Stimulated activated CD8-positive, alpha-beta memory T cell treated with anti-CD3 and anti-CD28 coated beads, Interleukin-7, amount 100 ng/mL, for 1 hour (primary cell): ENCODE data around the gene CCDC102A.
"Not testable (repeated sequence)": the region's sequence is repeated elsewhere in the genome, so short reads cannot be mapped to it uniquely, and the experiment has no call there.

Experiments used
- DNase-seq, 2 donors: peaks; one replicate each; pipeline ENCODE4 v3.0.0-alpha.2; 2020; ENCODE audit warnings: low read depth in 2 of 2

CCDC102A gene

DNA sequence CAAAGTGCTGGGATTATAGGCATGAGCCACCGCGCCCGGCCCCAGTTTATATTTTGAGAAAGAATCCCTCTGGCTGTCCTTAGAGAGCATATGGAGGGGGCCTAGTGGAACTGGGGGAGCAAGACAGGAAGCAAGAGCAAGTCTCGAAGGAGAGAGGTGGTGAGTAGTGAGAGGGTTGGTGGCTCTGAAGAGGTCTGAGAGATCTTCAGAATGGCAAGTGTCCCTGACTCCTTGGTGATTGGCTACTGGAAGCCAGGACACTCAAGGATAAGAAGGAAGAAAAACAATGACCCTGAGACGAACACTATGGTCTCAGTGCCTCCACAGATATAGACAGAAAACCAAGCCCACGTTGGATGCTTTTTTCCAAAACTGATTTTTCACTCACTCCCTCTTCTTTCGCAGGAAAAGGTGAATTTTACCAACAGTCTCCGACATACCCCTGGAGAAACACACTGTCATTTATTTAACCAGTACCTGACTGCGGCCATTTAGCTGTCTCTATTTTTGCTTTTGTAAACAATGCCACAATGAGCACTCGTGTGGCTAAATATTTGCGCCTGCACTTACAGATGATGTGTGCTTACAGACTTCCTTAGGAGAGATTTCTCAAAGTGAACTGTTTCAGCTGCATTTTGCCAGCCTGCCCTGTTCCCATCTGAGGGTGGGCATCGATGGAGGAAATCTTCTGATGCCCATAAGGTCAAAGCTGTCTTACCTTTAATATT is 34.2 kb downstream of the CCDC102A start:
- no peak for DNase-seq

- DNase-seq = no peak
Measured at GRCh38 chr16:57501492-57501891, 34.9 kb downstream of the CCDC102A start.

DNA sequence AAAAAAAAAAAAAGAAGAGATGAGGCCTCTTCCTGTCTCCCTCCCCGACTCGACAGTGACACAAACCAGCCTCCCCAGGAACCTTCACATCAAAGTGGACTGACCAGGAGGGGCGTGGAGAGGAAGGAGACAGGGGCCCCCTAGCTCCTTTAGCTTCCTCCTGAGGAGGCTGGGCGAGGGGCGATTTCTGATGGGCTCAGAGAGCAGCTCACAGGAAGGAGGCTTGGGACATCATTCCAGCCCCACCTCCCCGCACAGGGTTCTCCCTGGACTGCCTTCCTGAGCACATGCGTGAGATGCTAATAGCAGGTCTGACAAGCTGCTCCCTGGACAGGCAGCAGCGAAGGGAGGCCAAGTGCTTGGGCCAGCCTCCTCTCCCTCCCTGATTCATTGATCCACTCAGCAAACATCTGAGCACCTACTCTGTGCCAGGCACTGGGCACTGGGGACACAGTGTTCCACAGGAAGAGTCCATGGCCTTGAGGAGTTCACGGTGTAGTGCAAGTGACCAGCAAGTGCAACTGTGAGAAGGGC is 35.7 kb downstream of the CCDC102A start:
- no peak for DNase-seq

GRCh38 chr16:57499941-57500340 is 36.4 kb downstream of the CCDC102A start:
- DNase-seq = not testable (repeated sequence)

DNA sequence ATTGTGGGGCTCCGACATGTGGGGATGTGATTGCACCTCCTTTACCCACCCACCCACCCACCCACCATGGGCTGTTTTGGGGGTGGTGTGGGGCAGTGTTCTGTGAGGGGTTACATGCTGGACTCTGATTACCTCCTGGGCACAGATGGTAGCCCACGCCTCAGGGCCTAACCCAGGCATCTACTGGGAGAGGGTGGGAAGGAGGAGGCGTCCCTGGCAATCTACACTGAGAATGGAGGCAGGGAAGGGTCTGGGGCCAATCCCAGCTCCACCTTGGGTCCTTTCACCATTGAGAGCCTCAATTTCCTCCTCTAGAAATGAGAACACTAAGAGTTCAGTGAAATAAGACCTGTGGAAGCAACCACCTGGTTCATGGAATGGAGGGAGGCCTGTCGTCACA is 38.3 kb downstream of the CCDC102A start:
- DNase-seq = no peak

DNA sequence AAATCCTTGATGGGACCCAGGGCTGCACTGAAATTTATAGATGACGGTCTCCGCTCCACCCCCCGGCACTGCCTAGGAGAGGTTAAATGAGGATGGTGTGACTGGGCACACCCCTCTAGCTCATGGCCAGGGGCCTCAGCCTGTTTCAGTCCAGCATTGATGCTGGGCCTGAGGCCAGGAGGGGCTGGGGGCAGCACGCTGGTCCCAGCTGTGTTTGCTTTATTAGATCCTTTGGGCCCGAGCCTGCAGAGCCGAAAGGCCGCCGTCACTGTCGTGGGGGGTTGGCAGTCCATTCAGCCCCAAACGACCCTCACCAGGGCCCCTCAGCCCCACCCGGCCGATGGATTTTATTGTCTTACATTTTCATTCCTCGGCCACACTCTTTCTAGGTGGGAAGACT is 39.2 kb downstream of the CCDC102A start:
- DNase-seq = no peak

DNA sequence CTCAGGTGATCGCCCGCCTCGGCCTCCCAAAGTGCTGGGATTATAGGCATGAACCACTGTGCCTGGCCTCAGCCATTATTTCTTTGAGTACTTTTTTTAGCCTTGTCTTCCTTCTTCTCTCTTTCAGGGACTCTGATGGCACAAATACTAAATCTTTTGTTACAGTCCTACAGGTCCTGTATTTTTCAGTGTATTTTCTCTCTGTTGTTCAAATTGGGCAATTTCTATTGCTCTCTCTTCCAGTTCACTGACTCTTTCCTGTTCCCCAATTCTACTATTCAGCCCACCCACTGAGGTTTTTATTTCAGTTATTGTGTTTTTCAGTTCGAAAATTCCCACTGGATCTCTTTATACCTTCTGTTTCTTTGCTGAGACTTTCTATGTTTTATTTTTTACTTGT is 42.6 kb downstream of the CCDC102A start:
- DNase-seq = no peak

GRCh38 chr16:57489229-57489628 is 47.1 kb downstream of the CCDC102A start:
- no peak for DNase-seq

DNA sequence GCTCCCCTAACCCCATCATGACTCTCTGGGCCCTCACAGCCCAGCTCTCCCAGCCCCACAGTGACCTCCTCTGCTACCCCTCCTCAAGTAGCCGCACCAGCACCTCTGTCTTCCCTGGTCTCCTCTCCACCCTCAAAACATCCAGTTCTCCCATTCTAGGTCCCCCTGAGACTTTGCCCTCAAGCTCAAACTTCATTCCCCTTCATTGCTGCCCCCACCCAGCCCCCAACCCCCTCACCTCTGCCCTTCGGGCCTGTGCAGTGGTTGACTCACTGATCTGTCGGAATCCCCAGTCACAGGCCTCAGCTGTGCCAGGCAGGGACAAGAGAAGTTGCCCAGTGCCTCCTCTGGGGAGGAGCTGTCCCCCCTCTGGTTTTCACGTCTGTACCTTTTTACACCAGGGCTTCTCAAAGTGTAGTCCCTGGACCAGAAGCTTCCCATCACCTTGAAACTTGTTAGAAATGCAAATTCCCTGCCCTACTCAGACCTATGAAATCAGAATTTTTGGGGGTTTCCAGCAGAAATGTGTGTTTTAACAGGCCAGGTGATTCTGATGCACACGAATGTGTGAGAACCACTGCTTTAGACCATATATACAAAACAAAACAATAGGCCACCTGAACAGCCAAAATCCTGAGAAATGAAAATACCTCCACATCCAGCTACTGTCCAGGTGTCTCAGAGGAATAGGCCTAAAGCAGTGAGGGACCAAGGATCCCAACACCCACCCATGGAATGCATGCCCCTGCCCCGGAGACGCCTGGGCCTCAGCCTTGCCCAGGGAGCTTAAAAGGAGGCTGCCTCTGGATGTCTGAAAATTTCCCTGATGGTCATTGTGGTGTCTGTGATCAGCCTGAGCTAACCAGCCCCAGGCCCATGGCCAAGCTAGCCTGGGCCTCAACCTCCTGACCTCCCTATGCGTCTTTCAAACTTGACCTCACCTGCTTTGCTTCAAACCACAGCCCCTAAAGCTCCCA is 49.2 kb downstream of the CCDC102A start:
- DNase-seq = no peak

- DNase-seq = peak; percentile 57 to 68
Measured at GRCh38 chr16:57485916-57486857, 50.2 kb downstream of the CCDC102A start, which contains the start of gene DOK4. DOK4 (minus strand) TSS chr16:57486493; CDS start chr16:57479507, 6,986 bp downstream.

GRCh38 chr16:57485091-57485915 is 51.1 kb downstream of the CCDC102A start:
- no peak for DNase-seq

DNA sequence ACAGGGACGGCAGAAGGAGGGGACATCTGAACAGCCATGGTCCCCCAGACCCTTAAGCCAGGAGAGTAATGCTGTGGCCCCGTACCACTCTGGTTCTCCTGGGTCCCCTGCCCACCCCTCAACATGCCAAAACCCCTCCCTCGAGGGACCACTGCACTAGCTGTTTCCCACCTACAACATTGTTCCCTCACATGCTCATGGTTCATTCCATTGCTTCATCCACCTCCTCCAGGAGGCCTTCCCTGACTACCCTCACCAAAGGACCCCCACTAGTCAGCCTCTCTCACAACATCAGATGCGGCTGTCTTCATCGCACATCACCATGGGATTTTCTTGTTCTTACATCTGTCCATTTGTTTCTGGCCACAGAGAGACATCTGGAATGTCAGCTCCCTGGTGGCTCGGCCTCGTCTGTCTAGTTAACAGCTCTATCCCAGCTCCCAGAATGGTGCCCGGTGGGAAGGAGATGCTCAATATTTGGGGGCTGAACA is 51.8 kb downstream of the CCDC102A start:
- no peak for DNase-seq

- DNase-seq = no peak
Measured at GRCh38 chr16:57483725-57484514, 52.5 kb downstream of the CCDC102A start.

DNA sequence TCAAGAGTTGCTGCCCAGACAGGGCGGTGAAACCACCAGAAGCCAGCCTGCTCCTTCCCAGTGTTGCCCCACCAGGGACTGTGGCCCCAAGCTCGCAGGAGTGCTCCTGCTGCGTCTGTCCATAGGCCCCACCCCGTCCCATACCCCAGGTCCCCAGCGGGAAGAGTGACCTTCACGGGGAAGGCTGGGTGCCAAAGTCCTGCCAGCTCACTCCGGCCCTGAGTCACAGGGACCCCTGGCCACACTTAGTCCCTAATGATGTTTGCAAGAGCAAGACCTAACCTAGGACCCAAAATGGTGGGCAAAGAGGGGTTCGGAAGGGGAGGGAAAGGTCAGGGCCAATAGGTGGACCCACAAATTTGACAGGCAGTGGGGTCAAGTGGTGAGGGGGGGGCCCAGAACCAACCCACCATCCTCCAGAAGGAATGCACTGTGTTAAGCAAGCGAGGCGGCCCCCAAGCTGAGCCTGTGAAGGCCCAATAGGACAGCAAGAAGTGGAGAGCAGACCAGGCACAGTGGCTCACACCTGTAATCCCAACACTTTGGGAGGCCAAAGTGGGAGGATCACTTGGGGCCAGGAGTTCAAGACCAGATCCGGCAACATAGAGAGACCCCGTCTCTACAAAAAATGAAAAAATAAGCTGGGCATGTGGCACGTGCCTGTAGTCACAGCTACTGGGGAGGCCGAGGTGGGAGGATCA is 53.4 kb downstream of the CCDC102A start:
- no peak for DNase-seq

- no peak for DNase-seq
Measured at GRCh38 chr16:57481421-57481820, 55.0 kb downstream of the CCDC102A start.

DNA sequence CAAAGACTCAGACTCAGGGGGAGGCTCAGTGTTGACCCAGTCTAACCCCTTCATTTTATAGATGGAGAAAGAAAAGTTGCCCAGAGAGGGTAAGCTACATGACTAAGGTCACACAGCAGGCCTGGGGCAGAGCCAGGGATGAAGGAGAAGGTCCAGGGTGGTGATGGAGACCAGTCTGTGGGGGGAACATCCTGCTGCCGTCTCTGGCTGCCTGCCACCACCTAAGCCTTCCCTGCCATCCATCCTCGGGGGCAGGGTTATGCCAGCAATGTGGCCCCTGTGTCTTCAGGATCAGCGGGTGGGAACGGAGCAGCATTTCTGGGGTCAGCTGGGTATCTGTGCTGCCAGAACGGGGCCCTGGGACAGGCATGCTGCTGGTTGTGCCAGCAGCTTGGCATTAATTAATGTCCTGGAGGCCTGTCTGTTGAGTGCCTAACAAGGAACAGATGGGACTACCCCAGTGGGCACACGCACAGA is 55.6 kb downstream of the CCDC102A start:
- DNase-seq = no peak

DNA sequence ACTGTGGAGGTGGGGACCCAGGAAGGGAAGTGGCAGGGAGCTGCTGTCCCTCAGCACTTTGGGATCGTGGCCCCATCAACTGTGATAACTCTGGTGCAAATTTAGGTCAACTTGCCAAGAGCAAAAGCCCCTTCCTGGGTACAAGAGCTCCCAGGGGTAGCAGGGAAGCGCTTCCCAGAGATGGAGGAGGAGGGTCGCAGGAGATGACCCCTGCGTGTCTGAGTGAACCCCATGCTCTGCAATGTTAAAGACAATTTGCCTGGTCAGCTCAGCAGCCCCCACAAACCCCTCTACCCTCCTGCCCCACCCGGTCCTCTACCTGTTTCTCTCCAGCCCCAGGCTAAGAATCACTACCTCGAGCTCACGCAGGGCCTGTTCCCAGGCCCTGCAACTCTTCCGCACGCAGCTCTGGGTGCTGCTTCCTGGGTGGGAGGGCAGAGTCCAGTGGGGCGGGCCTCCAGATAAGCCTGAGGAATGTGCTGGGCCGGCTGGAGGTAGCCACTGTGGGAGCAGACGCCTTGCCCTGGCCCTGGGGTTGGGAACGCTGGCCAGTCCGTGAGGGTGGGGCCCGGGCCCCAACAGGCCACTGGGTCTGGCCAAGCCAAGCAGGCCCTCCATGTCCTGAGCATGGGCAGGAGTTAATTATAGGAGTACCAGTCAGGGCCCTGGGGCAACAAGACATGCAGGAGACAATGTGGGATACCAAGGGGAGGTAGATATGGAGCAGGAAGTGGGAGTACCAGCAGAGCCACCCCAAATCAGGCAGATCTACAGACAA is 56.2 kb downstream of the CCDC102A start:
- DNase-seq = no peak
